Fibroblast of skin of left quadriceps (primary cell): Measurements from ENCODE around the gene ABCC6.
A peak's percentile ranks its signal among the peaks of the same experiment; 100 is the strongest.

Source experiments
- DNase-seq, 2 experiments: peaks; one replicate each; pipeline ENCODE4 v3.0.0-alpha.2; 2013; ENCODE audit warnings: low read depth in 2 of 2

Gene ABCC6

GRCh38 chr16:16141784-16142396, 81.4 kb downstream of the ABCC6 start:
- DNase-seq: no peak

- no peak for DNase-seq
Measured at GRCh38 chr16:16141141-16141540, 82.2 kb downstream of the ABCC6 start.

GRCh38 chr16:16140537-16140936, 82.8 kb downstream of the ABCC6 start:
- DNase-seq: no peak

- DNase-seq: no peak
Measured at GRCh38 chr16:16139806-16140205, 83.5 kb downstream of the ABCC6 start.

- no peak for DNase-seq
Measured at GRCh38 chr16:16139061-16139460, 84.2 kb downstream of the ABCC6 start.

GRCh38 chr16:16138034-16138635, 85.2 kb downstream of the ABCC6 start:
- DNase-seq: no peak

GRCh38 chr16:16137110-16137509, 86.2 kb downstream of the ABCC6 start:
- DNase-seq: no peak

GRCh38 chr16:16136588-16136987, 86.7 kb downstream of the ABCC6 start:
- DNase-seq: no peak

GRCh38 chr16:16133943-16134604, 89.2 kb downstream of the ABCC6 start:
- no peak for DNase-seq

GRCh38 chr16:16131659-16132058, 91.6 kb downstream of the ABCC6 start:
- DNase-seq: no peak

GRCh38 chr16:16131204-16131603, 92.1 kb downstream of the ABCC6 start:
- DNase-seq: no peak

- peak; percentile 32 to 35 for DNase-seq
Measured at GRCh38 chr16:16127469-16128116, 95.7 kb downstream of the ABCC6 start.

GRCh38 chr16:16126896-16127295, 96.4 kb downstream of the ABCC6 start:
- DNase-seq: no peak

GRCh38 chr16:16124974-16125373, 98.3 kb downstream of the ABCC6 start:
- DNase-seq: no peak

GRCh38 chr16:16124438-16124837, 98.9 kb downstream of the ABCC6 start:
- no peak for DNase-seq

- no peak for DNase-seq
Measured at GRCh38 chr16:16122264-16122663, 101.0 kb downstream of the ABCC6 start.

GRCh38 chr16:16121185-16121727, 102.0 kb downstream of the ABCC6 start:
- no peak for DNase-seq

GRCh38 chr16:16120382-16121184, 102.7 kb downstream of the ABCC6 start:
- DNase-seq: no peak

- no peak for DNase-seq
Measured at GRCh38 chr16:16120044-16120381, 103.3 kb downstream of the ABCC6 start.

GRCh38 chr16:16118337-16118736, 105.0 kb downstream of the ABCC6 start:
- DNase-seq: no peak

GRCh38 chr16:16116841-16117240, 106.5 kb downstream of the ABCC6 start:
- DNase-seq: no peak

- no peak for DNase-seq
Measured at GRCh38 chr16:16113076-16113475, 110.2 kb downstream of the ABCC6 start.
